IMR-90 (cell line): ENCODE measurements around the gene NNT. TPM values are rescaled to one million over a fixed set of nuclear protein-coding genes. Genes with fewer than 3 reads are reported as not detected.

Experiments
- ATAC-seq: fragments of 200-7000 bp; cut with Tn5 transposase; 2 replicates; pipeline ENCODE4 v1.9.1; 2020; ENCODE audit warnings: low read depth, mild to moderate bottlenecking, moderate library complexity
- BruUV-seq: library from RNA; stranded (reverse); fragments of 400-500 nt; replicated peaks from 2 replicates; lab custom pipeline; 2021; lab: Mats Ljungman, UMichigan
- CTCF ChIA-PET: fragments of 300-600 bp; formaldehyde crosslinking; extraction: SDS; loops from one replicate; lab custom pipeline; 2021; ENCODE audit warnings: antibody characterized with exemption; lab: Yijun Ruan, JAX
- POLR2A ChIA-PET: fragments of 300-600 bp; sonication (Branson Sonifier 250); formaldehyde crosslinking; loops from one replicate; lab custom pipeline; 2022; ENCODE audit warnings: antibody characterized with exemption; ENCODE audit not compliant: unreplicated experiment; lab: Charles Lee
- DNase-seq: peaks from one replicate; pipeline ENCODE4 v3.0.0; 2013
- H2AFZ ChIP-seq: replicated peaks from 2 replicates; pipeline ENCODE3; 2013; ENCODE audit warnings: low read length, mild to moderate bottlenecking; ENCODE audit not compliant: poor library complexity
- H2AK5ac ChIP-seq: 2 replicates; pipeline ENCODE4 v1.6.1; 2013; ENCODE audit warnings: low read depth, low read length, inconsistent platforms
- H2AK9ac ChIP-seq: replicated peaks from 2 replicates; pipeline ENCODE3; 2013; ENCODE audit warnings: mild to moderate bottlenecking, low read depth, low read length, moderate library complexity; ENCODE audit not compliant: poor library complexity
- H2BK120ac ChIP-seq: 2 replicates; pipeline ENCODE4 v1.6.1; 2013; ENCODE audit warnings: low read depth, low read length, inconsistent platforms
- H2BK15ac ChIP-seq: 3 replicates; pipeline ENCODE4 v1.6.1; 2013; ENCODE audit warnings: low read depth, low read length, inconsistent platforms
- H2BK20ac ChIP-seq: 2 replicates; pipeline ENCODE4 v1.6.1; 2013; ENCODE audit warnings: low read depth, mild to moderate bottlenecking, inconsistent platforms, low read length, moderate library complexity
- H2BK5ac ChIP-seq: 2 replicates; pipeline ENCODE4 v1.6.1; 2013; ENCODE audit warnings: mild to moderate bottlenecking, low read depth, low read length, inconsistent platforms; ENCODE audit not compliant: poor library complexity, severe bottlenecking
- H3K14ac ChIP-seq: replicated peaks from 2 replicates; pipeline ENCODE4 v1.6.1; 2013; ENCODE audit warnings: low read depth, low read length, inconsistent platforms
- H3K18ac ChIP-seq: 2 replicates; pipeline ENCODE4 v1.6.1; 2013; ENCODE audit warnings: low read depth, low read length, control low read depth
- H3K23ac ChIP-seq: 2 replicates; pipeline ENCODE4 v1.6.1; 2013; ENCODE audit warnings: low read depth, low read length, inconsistent platforms
- H3K27ac ChIP-seq: 2 replicates; pipeline ENCODE4 v1.5.1; 2013; ENCODE audit warnings: mild to moderate bottlenecking, control low read depth, low read length; ENCODE audit not compliant: insufficient read depth
- H3K27me3 ChIP-seq: 2 replicates; pipeline ENCODE4 v1.6.1; 2013; ENCODE audit warnings: low read length; ENCODE audit not compliant: control insufficient read depth, insufficient read depth
- H3K36me3 ChIP-seq: 2 replicates; pipeline ENCODE4 v1.6.1; 2013; ENCODE audit warnings: low read length, mixed read lengths; ENCODE audit not compliant: control insufficient read depth, insufficient read depth
- H3K4ac ChIP-seq: 2 replicates; pipeline ENCODE4 v1.6.1; 2013; ENCODE audit warnings: low read depth, low read length, inconsistent platforms
- H3K4me1 ChIP-seq: 2 replicates; pipeline ENCODE4 v1.6.1; 2013; ENCODE audit warnings: low read length, mixed read lengths; ENCODE audit not compliant: control insufficient read depth, insufficient read depth
- H3K4me2 ChIP-seq: 2 replicates; pipeline ENCODE4 v1.6.1; 2013; ENCODE audit warnings: low read depth, mild to moderate bottlenecking, control low read depth, low read length, moderate library complexity
- H3K4me3 ChIP-seq: 2 replicates; pipeline ENCODE4 v1.5.1; 2013; ENCODE audit warnings: low read depth, mild to moderate bottlenecking, control low read depth, low read length, moderate library complexity; ENCODE audit not compliant: insufficient read depth
- H3K56ac ChIP-seq: 2 replicates; pipeline ENCODE4 v1.6.1; 2013; ENCODE audit warnings: low read length, inconsistent platforms; ENCODE audit not compliant: insufficient read depth; ENCODE audit errors: extremely low read depth
- H3K79me1 ChIP-seq, 2 experiments: 2 replicates each; pipeline ENCODE4 v1.6.1; 2013; ENCODE audit warnings: low read length in 2 of 2, inconsistent platforms in 1 of 2, low read depth in 1 of 2
- H3K9ac ChIP-seq: 2 replicates; pipeline ENCODE4 v1.6.1; 2013; ENCODE audit warnings: low read depth, low read length, control low read depth
- H3K9me1 ChIP-seq: 2 replicates; pipeline ENCODE4 v1.6.1; 2013; ENCODE audit warnings: low read length, inconsistent platforms; ENCODE audit not compliant: insufficient read depth
- H3K9me3 ChIP-seq: 2 replicates; pipeline ENCODE4 v1.6.1; 2013; ENCODE audit warnings: low read length; ENCODE audit not compliant: control insufficient read depth, insufficient read depth
- H4K20me1 ChIP-seq: 2 replicates; pipeline ENCODE4 v1.6.1; 2013; ENCODE audit warnings: low read length, inconsistent platforms; ENCODE audit not compliant: insufficient read depth
- H4K5ac ChIP-seq: 2 replicates; pipeline ENCODE4 v1.6.1; 2013; ENCODE audit warnings: mild to moderate bottlenecking, low read depth, low read length, control low read depth
- H4K8ac ChIP-seq, 2 experiments: 2 replicates each; pipeline ENCODE4 v1.6.1; 2013; ENCODE audit warnings: low read depth in 2 of 2, low read length in 2 of 2, control low read depth in 1 of 2, inconsistent platforms in 1 of 2
- H4K91ac ChIP-seq: 2 replicates; pipeline ENCODE4 v1.6.1; 2013; ENCODE audit warnings: low read depth, low read length, inconsistent platforms; ENCODE audit not compliant: insufficient read depth
- BHLHE40 ChIP-seq: fragments of 150-350 bp; IDR thresholded peaks from 2 replicates; pipeline ENCODE4 v1.6.1; 2016; ENCODE audit warnings: mild to moderate bottlenecking, low read depth, low read length
- CEBPB ChIP-seq: IDR thresholded peaks from 2 replicates; pipeline ENCODE4 v1.6.1; 2012; ENCODE audit warnings: low read depth, low read length, improper control_type of control experiment
- CHD1 ChIP-seq: IDR thresholded peaks from 2 replicates; pipeline ENCODE4 v1.6.1; 2012; ENCODE audit warnings: low read depth, low read length, improper control_type of control experiment
- FOS ChIP-seq: fragments of 150-350 bp; IDR thresholded peaks from 2 replicates; pipeline ENCODE4 v1.6.1; 2016; ENCODE audit warnings: low read depth, low read length
- MAFK ChIP-seq: IDR thresholded peaks from 2 replicates; pipeline ENCODE4 v1.6.1; 2012; ENCODE audit warnings: low read depth, low read length, improper control_type of control experiment
- MAZ ChIP-seq: IDR thresholded peaks from 2 replicates; pipeline ENCODE4 v1.6.1; 2012; ENCODE audit warnings: low read depth, mild to moderate bottlenecking, low read length, improper control_type of control experiment, moderate library complexity, borderline replicate concordance
- MXI1 ChIP-seq: IDR thresholded peaks from 2 replicates; pipeline ENCODE4 v1.6.1; 2012; ENCODE audit warnings: low read depth, mild to moderate bottlenecking, low read length, moderate library complexity, borderline replicate concordance
- NFE2L2 ChIP-seq: fragments of 150-350 bp; IDR thresholded peaks from 2 replicates; pipeline ENCODE4 v1.6.1; 2016; ENCODE audit warnings: low read depth, mild to moderate bottlenecking, low read length
- POLR2A ChIP-seq: IDR thresholded peaks from 2 replicates; pipeline ENCODE4 v1.6.1; 2012; ENCODE audit warnings: mild to moderate bottlenecking, low read depth, low read length
- RAD21 ChIP-seq: IDR thresholded peaks from 2 replicates; pipeline ENCODE4 v1.6.1; 2012; ENCODE audit warnings: low read length, improper control_type of control experiment
- RCOR1 ChIP-seq: IDR thresholded peaks from 2 replicates; pipeline ENCODE4 v1.6.1; 2012; ENCODE audit warnings: mild to moderate bottlenecking, low read length, improper control_type of control experiment; ENCODE audit not compliant: insufficient replicate concordance
- RFX5 ChIP-seq: IDR thresholded peaks from 2 replicates; pipeline ENCODE4 v1.8.0; 2012; ENCODE audit warnings: low read depth, mild to moderate bottlenecking, low read length, moderate library complexity
- SMC3 ChIP-seq: fragments of 150-350 bp; IDR thresholded peaks from 2 replicates; pipeline ENCODE4 v1.6.1; 2016; ENCODE audit warnings: low read depth, mild to moderate bottlenecking, antibody characterized with exemption, low read length, moderate library complexity
- WGBS, 2 experiments: methylation state at CpG; one replicate each; pipeline versions ENCODE4 v1.1.5 to v1.1.7; 2013; ENCODE audit warnings: missing lambda C conversion rate in 2 of 2; ENCODE audit not compliant: insufficient read length in 1 of 2; ENCODE audit errors: extremely low coverage in 2 of 2; 5-methylcytosine and 5-hydroxymethylcytosine counted together
- dilution Hi-C: fragments of 300-500 bp; cut with HindIII; formaldehyde crosslinking; loops from one replicate; pipeline ENCODE4 v1.14.3; 2018; ENCODE audit warnings: low sequenced_read_pairs; ENCODE audit not compliant: unreplicated experiment
- in situ Hi-C: fragments of 300-500 bp; cut with MboI; formaldehyde crosslinking; loops from 3 replicates; pipeline ENCODE4 v1.14.3; 2019; ENCODE audit warnings: low sequenced_read_pairs, inconsistent platforms, mixed read lengths
- intact Hi-C: fragments of 100-400 bp; cut with micrococcal nuclease; formaldehyde crosslinking; loops from 2 replicates; pipeline ENCODE4 v1.10.0; 2022
- polyA plus RNA-seq, 3 experiments: library from polyadenylated mRNA; depleted of rRNA; stranded (reverse); fragments of >200 nt; gene quantifications; 2 replicates each; pipeline ENCODE4 v1.2.3, GENCODE V29; 2012; ENCODE audit warnings: low replicate concordance in 1 of 3
- total RNA-seq: library from RNA; depleted of rRNA; stranded (reverse); fragments of >200 nt; gene quantifications from 2 replicates; pipeline ENCODE4 v1.2.3, GENCODE V29; 2012
- TF ChIP-seq, protein P1 (sequence below): fragments of 150-350 bp; IDR thresholded peaks from 2 replicates; pipeline ENCODE4 v1.6.1; 2016; ENCODE audit warnings: low read depth, mild to moderate bottlenecking, low read length, moderate library complexity, borderline replicate concordance
- TF ChIP-seq, protein P2 (sequence below): conservative IDR thresholded peaks from 2 replicates; pipeline ENCODE4 v1.5.1; 2012; ENCODE audit warnings: mild to moderate bottlenecking, low read depth, low read length, improper control_type of control experiment
- TF ChIP-seq, protein P3 (sequence below): fragments of 150-350 bp; IDR thresholded peaks from 2 replicates; pipeline ENCODE4 v1.6.1; 2017; ENCODE audit warnings: mild to moderate bottlenecking, antibody characterized with exemption, low read length, low read depth

Gene NNT
- total and polyA plus RNA-seq, 2 of the 4 experiments (the other 2 are of a cell fraction) = 23.1 to 57.2 TPM

DNA sequence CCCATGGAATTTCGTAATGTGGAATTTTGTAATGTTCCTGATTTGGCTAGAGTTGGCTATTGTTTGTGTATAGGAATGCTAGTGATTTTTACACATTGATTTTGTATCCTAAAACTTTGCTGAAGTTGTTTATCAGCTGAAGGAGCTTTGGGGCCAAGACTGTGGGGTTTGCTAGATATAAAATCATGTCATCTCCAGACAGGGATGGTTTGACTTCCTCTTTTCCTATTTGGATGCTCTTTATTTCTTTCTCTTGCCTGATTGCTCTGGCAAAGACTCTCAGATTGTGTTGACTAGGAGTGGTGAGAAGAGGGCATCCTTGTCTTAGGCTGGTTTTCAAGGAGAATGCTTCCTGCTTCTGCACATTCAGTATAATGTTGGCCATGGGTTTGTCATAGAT lies 91.0 kb downstream of the NNT start:
- no peak overlapping the region for H2BK15ac ChIP-seq
- H3K4me2 ChIP-seq = no peak overlapping the region
- no peak overlapping the region for H3K18ac ChIP-seq
- no peak for ATAC-seq
- no peak overlapping the region for H3K56ac ChIP-seq
- H2BK120ac ChIP-seq = no peak overlapping the region
- no peaks in the 10 kb centered on the region for H3K9me3 ChIP-seq
- BruUV-seq = no TSS peak
- no peak for TF ChIP-seq MAFK
- TF ChIP-seq, protein P1, sequence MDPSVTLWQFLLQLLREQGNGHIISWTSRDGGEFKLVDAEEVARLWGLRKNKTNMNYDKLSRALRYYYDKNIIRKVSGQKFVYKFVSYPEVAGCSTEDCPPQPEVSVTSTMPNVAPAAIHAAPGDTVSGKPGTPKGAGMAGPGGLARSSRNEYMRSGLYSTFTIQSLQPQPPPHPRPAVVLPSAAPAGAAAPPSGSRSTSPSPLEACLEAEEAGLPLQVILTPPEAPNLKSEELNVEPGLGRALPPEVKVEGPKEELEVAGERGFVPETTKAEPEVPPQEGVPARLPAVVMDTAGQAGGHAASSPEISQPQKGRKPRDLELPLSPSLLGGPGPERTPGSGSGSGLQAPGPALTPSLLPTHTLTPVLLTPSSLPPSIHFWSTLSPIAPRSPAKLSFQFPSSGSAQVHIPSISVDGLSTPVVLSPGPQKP = no peak
- TF ChIP-seq RAD21 = no peak
- TF ChIP-seq, protein P2, sequence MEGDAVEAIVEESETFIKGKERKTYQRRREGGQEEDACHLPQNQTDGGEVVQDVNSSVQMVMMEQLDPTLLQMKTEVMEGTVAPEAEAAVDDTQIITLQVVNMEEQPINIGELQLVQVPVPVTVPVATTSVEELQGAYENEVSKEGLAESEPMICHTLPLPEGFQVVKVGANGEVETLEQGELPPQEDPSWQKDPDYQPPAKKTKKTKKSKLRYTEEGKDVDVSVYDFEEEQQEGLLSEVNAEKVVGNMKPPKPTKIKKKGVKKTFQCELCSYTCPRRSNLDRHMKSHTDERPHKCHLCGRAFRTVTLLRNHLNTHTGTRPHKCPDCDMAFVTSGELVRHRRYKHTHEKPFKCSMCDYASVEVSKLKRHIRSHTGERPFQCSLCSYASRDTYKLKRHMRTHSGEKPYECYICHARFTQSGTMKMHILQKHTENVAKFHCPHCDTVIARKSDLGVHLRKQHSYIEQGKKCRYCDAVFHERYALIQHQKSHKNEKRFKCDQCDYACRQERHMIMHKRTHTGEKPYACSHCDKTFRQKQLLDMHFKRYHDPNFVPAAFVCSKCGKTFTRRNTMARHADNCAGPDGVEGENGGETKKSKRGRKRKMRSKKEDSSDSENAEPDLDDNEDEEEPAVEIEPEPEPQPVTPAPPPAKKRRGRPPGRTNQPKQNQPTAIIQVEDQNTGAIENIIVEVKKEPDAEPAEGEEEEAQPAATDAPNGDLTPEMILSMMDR = no peak
- no peak for TF ChIP-seq MXI1
- no peak for TF ChIP-seq RFX5
- TF ChIP-seq CHD1 = no peak
- TF ChIP-seq FOS = no peak
- no peak for TF ChIP-seq CEBPB
- no peak for TF ChIP-seq RCOR1
- TF ChIP-seq MAZ = no peak
- TF ChIP-seq NFE2L2 = no peak
- TF ChIP-seq SMC3 = no peak
- no peak for TF ChIP-seq BHLHE40
- TF ChIP-seq, protein P3, sequence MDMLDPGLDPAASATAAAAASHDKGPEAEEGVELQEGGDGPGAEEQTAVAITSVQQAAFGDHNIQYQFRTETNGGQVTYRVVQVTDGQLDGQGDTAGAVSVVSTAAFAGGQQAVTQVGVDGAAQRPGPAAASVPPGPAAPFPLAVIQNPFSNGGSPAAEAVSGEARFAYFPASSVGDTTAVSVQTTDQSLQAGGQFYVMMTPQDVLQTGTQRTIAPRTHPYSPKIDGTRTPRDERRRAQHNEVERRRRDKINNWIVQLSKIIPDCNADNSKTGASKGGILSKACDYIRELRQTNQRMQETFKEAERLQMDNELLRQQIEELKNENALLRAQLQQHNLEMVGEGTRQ = no peak
- no peak for TF ChIP-seq POLR2A
- H3K23ac ChIP-seq = no peak overlapping the region
- no peak overlapping the region for H4K91ac ChIP-seq
- no peaks in the 10 kb centered on the region for H3K9me1 ChIP-seq
- no peak overlapping the region for H3K4me3 ChIP-seq
- no peak overlapping the region for H2AK5ac ChIP-seq
- no peak overlapping the region for H3K14ac ChIP-seq
- no peak overlapping the region for H3K9ac ChIP-seq
- H2BK20ac ChIP-seq = no peak overlapping the region
- no peak overlapping the region for H3K27ac ChIP-seq
- ChIA-PET CTCF (no interaction called here), POLR2A (no interaction called here)
- H2BK5ac ChIP-seq = no peak overlapping the region
- no peaks in the 10 kb centered on the region for H3K36me3 ChIP-seq
- H2AK9ac ChIP-seq = no peak overlapping the region
- no peaks in the 10 kb centered on the region for H4K20me1 ChIP-seq
- H3K79me1 ChIP-seq = peaks cover 8 to 13% of the 10 kb centered on the region in 2 experiments; a peak in 3 of 4 replicates
- no peak overlapping the region for H4K8ac ChIP-seq
- DNase-seq = no peak
- no peak overlapping the region for H3K4ac ChIP-seq
- no peaks in the 10 kb centered on the region for H3K4me1 ChIP-seq
- in situ Hi-C loops (no loop called here), intact Hi-C loops (no loop called here), dilution Hi-C loops (no loop called here)
- no peaks in the 10 kb centered on the region for H3K27me3 ChIP-seq
- no peak overlapping the region for H4K5ac ChIP-seq
- H2AFZ ChIP-seq = no peak overlapping the region
- WGBS, 2 experiments = no CpG with 5 or more reads among the region's 1 CpG
